ENCODE data around the gene SIX2. TPM values are rescaled to one million over a fixed set of nuclear protein-coding genes. Genes with fewer than 3 reads are reported as not detected.

SIX2 gene
- total and polyA plus RNA-seq, 2 experiments from 2014 or later, result 0.87 to 1.3 TPM

GRCh38 chr2:44997963-44998362 lies 11.3 kb downstream of the SIX2 start:
- H3K9me3 Mint-ChIP-seq, result peaks cover 1% of the 10 kb centered on the region; the same call in 2 of the 3 replicates
- H3K27me3 Mint-ChIP-seq (ENCODE audit: insufficient read depth, low read depth, poor library complexity), result peaks cover 55% of the 10 kb centered on the region

GRCh38 chr2:44996356-44996755 lies 12.9 kb downstream of the SIX2 start:
- Mint-ChIP-seq H3K36me3 (ENCODE audit: low read depth) (no peaks in the 10 kb centered on the region), H3K4me1 (no peaks in the 10 kb centered on the region; the same call in 2 of the 3 replicates), H3K4me3 (no peak overlapping the region), H3K9me3 (peaks cover 3% of the 10 kb centered on the region; the same call in 1 of the 3 replicates), H3K27ac (no peak overlapping the region), H3K27me3 (ENCODE audit: insufficient read depth, low read depth, poor library complexity) (peaks cover 38% of the 10 kb centered on the region)
- Histone ChIP-seq H3F3A (replicated peaks; ENCODE audit: low read depth) (peaks cover 6% of the 10 kb centered on the region; the same call in 1 of the 2 replicates), H3K27me3 (ENCODE audit: insufficient read depth) (peaks cover 62% of the 10 kb centered on the region), H3K4me1 (ENCODE audit: insufficient read depth) (0 out of 2 replicates have a peak, but pooled peaks cover 7% of the 10 kb centered on the region), H3K4me2 (no peak overlapping the region), H3K79me2 (replicated peaks; ENCODE audit: insufficient read depth) (no peaks in the 10 kb centered on the region), H4K20me1 (replicated peaks; ENCODE audit: insufficient read depth) (no peaks in the 10 kb centered on the region), H2AFZ (no peak overlapping the region), H3K4me3 (no peak overlapping the region), H3K27ac (ENCODE audit: low read depth) (no peak overlapping the region), H3K9me2 (ENCODE audit: insufficient read depth) (0 out of 2 replicates have a peak, but pooled peaks cover 4% of the 10 kb centered on the region), H3K36me3 (ENCODE audit: insufficient read depth) (no peaks in the 10 kb centered on the region)
- DNase-seq (ENCODE audit: low spot score) (no peak), ATAC-seq (no peak)
- TF ChIP-seq ZNF114 (CRISPR knock-in tag; IDR thresholded peaks at IDR 0.05), result no peak
- no peak for TF ChIP-seq JUNB (IDR thresholded peaks at IDR 0.05; ENCODE audit: unreplicated experiment)
- no peak for TF ChIP-seq ZNF462 (CRISPR knock-in tag; IDR thresholded peaks at IDR 0.05)
- TF ChIP-seq CREB1 (CRISPR knock-in tag; IDR thresholded peaks at IDR 0.05; ENCODE audit: low read depth), result no peak
- no peak for TF ChIP-seq ETS1 (IDR thresholded peaks at IDR 0.05)
- TF ChIP-seq EZH2phosphoT487 (IDR thresholded peaks at IDR 0.05; ENCODE audit: unreplicated experiment), result no peak
- TF ChIP-seq, protein P1, sequence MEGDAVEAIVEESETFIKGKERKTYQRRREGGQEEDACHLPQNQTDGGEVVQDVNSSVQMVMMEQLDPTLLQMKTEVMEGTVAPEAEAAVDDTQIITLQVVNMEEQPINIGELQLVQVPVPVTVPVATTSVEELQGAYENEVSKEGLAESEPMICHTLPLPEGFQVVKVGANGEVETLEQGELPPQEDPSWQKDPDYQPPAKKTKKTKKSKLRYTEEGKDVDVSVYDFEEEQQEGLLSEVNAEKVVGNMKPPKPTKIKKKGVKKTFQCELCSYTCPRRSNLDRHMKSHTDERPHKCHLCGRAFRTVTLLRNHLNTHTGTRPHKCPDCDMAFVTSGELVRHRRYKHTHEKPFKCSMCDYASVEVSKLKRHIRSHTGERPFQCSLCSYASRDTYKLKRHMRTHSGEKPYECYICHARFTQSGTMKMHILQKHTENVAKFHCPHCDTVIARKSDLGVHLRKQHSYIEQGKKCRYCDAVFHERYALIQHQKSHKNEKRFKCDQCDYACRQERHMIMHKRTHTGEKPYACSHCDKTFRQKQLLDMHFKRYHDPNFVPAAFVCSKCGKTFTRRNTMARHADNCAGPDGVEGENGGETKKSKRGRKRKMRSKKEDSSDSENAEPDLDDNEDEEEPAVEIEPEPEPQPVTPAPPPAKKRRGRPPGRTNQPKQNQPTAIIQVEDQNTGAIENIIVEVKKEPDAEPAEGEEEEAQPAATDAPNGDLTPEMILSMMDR (conservative IDR thresholded peaks at IDR 0.05; ENCODE audit: low read depth in 2 of 2), result no peak
- no peak for TF ChIP-seq STAT1 (IDR thresholded peaks at IDR 0.05; ENCODE audit: unreplicated experiment)
- no peak for TF ChIP-seq POLR2AphosphoS5 (IDR thresholded peaks at IDR 0.05; ENCODE audit: low read depth)

More at GRCh38 chr2:44997963-44998362, 11.3 kb downstream of the SIX2 start:
- Histone ChIP-seq H2AFZ (no peak overlapping the region), H3K36me3 (ENCODE audit: insufficient read depth) (no peaks in the 10 kb centered on the region), H3K4me3 (no peak overlapping the region), H3K9me2 (ENCODE audit: insufficient read depth) (0 out of 2 replicates have a peak, but pooled peaks cover 4% of the 10 kb centered on the region), H3K79me2 (replicated peaks; ENCODE audit: insufficient read depth) (no peaks in the 10 kb centered on the region), H4K20me1 (replicated peaks; ENCODE audit: insufficient read depth) (peaks cover 2% of the 10 kb centered on the region; the same call in 1 of the 2 replicates), H3K4me2 (no peak overlapping the region), H3K27me3 (ENCODE audit: insufficient read depth) (peaks cover 78% of the 10 kb centered on the region), H3F3A (replicated peaks; ENCODE audit: low read depth) (peaks cover 10% of the 10 kb centered on the region; the same call in 1 of the 2 replicates), H3K4me1 (ENCODE audit: insufficient read depth) (peaks cover 19% of the 10 kb centered on the region), H3K27ac (ENCODE audit: low read depth) (no peak overlapping the region)
- H3K4me1 Mint-ChIP-seq, result peaks cover 12% of the 10 kb centered on the region
- TF ChIP-seq JUNB (IDR thresholded peaks at IDR 0.05; ENCODE audit: unreplicated experiment), result no peak
- H3K4me3 Mint-ChIP-seq, result no peak overlapping the region
- no peaks in the 10 kb centered on the region for H3K36me3 Mint-ChIP-seq (ENCODE audit: low read depth)
- no peak overlapping the region for H3K27ac Mint-ChIP-seq
- ATAC-seq (no peak), DNase-seq (ENCODE audit: low spot score) (peak; percentile 49)
